ENCODE results near the gene USH1C.

DNA sequence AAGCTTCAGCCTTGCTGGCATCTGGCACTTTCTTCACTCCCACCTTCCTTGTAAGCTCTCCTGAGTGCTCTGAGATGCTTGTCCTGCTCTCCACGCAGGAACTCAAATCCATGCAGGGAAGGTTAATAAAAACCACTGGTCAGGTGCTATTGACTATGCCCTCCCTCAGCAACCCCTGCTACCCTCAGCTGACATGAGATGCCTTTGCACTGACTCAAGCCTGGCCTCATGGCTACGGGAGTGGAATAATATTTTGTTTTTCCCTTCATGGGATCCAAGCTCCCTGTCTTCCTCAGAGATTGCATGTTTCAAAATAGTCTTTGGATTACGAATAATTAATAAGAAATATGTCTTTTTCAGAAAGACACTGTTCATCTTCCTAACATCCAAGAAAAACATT lies 35.9 kb downstream of the USH1C start:
- TF ChIP-seq CTCF (tag by site-specific recombination; IDR thresholded peaks at IDR 0.05) = no peak
- no peak for TF ChIP-seq ZNF639 (tag by site-specific recombination; IDR thresholded peaks at IDR 0.05)
- no peak for TF ChIP-seq ZNF621 (tag by site-specific recombination; IDR thresholded peaks at IDR 0.05)
- TF ChIP-seq ZNF580 (tag by site-specific recombination; IDR thresholded peaks at IDR 0.05) = no peak
- TF ChIP-seq, protein P1, sequence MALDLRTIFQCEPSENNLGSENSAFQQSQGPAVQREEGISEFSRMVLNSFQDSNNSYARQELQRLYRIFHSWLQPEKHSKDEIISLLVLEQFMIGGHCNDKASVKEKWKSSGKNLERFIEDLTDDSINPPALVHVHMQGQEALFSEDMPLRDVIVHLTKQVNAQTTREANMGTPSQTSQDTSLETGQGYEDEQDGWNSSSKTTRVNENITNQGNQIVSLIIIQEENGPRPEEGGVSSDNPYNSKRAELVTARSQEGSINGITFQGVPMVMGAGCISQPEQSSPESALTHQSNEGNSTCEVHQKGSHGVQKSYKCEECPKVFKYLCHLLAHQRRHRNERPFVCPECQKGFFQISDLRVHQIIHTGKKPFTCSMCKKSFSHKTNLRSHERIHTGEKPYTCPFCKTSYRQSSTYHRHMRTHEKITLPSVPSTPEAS (tag by site-specific recombination; IDR thresholded peaks at IDR 0.05) = no peak
- TF ChIP-seq ZNF571 (tag by site-specific recombination; IDR thresholded peaks at IDR 0.05) = no peak
